ENCODE data around the gene PITHD1.
"Not testable (repeated sequence)": the region's sequence is repeated elsewhere in the genome, so short reads cannot be mapped to it uniquely, and the experiment has no call there.

Gene PITHD1

GRCh38 chr1:23756676-23757075, 21.5 kb upstream of the PITHD1 start:
- Mint-ChIP-seq H3K27me3 (ENCODE audit: low read depth) (no peaks in the 10 kb centered on the region), H3K4me3 (no peak overlapping the region), H3K9me3 (no peaks in the 10 kb centered on the region), H3K36me3 (ENCODE audit: low read depth) (peaks cover 60% of the 10 kb centered on the region), H3K27ac (no peak overlapping the region), H3K4me1 (ENCODE audit: low read depth) (peaks cover 3% of the 10 kb centered on the region)
- no peak for DNase-seq (ENCODE audit: low spot score)

- no peaks in the 10 kb centered on the region for H3K27me3 Mint-ChIP-seq (ENCODE audit: low read depth)
- DNase-seq (ENCODE audit: low spot score): no peak
- H3K36me3 Mint-ChIP-seq (ENCODE audit: low read depth): peaks cover 59% of the 10 kb centered on the region
- H3K4me1 Mint-ChIP-seq (ENCODE audit: low read depth): peaks cover 3% of the 10 kb centered on the region
- H3K27ac Mint-ChIP-seq: no peak overlapping the region
- H3K4me3 Mint-ChIP-seq: no peak overlapping the region
- H3K9me3 Mint-ChIP-seq: no peaks in the 10 kb centered on the region
Observed at GRCh38 chr1:23757812-23758211, 20.4 kb upstream of the PITHD1 start.

GRCh38 chr1:23759277-23759676, 18.9 kb upstream of the PITHD1 start:
- DNase-seq (ENCODE audit: low spot score): no peak
- Mint-ChIP-seq H3K27ac (no peak overlapping the region), H3K4me3 (no peak overlapping the region), H3K36me3 (ENCODE audit: low read depth) (peaks cover 49% of the 10 kb centered on the region), H3K9me3 (no peaks in the 10 kb centered on the region), H3K27me3 (ENCODE audit: low read depth) (no peaks in the 10 kb centered on the region), H3K4me1 (ENCODE audit: low read depth) (peaks cover 3% of the 10 kb centered on the region)

GRCh38 chr1:23763041-23763577, 15.1 kb upstream of the PITHD1 start:
- Mint-ChIP-seq H3K9me3 (no peaks in the 10 kb centered on the region), H3K4me3 (no peak overlapping the region), H3K27me3 (ENCODE audit: low read depth) (no peaks in the 10 kb centered on the region), H3K27ac (no peak overlapping the region), H3K4me1 (ENCODE audit: low read depth) (peaks cover 3% of the 10 kb centered on the region), H3K36me3 (ENCODE audit: low read depth) (peaks cover 30% of the 10 kb centered on the region)
- no peak for DNase-seq (ENCODE audit: low spot score)

GRCh38 chr1:23768733-23769132, 9.5 kb upstream of the PITHD1 start:
- H3K27me3 Mint-ChIP-seq (ENCODE audit: low read depth): no peaks in the 10 kb centered on the region
- no peak overlapping the region for H3K27ac Mint-ChIP-seq
- H3K4me1 Mint-ChIP-seq (ENCODE audit: low read depth): peaks cover 2% of the 10 kb centered on the region
- H3K9me3 Mint-ChIP-seq: no peaks in the 10 kb centered on the region
- DNase-seq (ENCODE audit: low spot score): no peak
- H3K4me3 Mint-ChIP-seq: no peak overlapping the region
- peaks cover 4% of the 10 kb centered on the region for H3K36me3 Mint-ChIP-seq (ENCODE audit: low read depth)

GRCh38 chr1:23772049-23772853, 6.0 kb upstream of the PITHD1 start:
- no peaks in the 10 kb centered on the region for H3K36me3 Mint-ChIP-seq (ENCODE audit: low read depth)
- no peaks in the 10 kb centered on the region for H3K27me3 Mint-ChIP-seq (ENCODE audit: low read depth)
- no peak overlapping the region for H3K27ac Mint-ChIP-seq
- DNase-seq (ENCODE audit: low spot score): peak; percentile 77
- no peaks in the 10 kb centered on the region for H3K9me3 Mint-ChIP-seq
- H3K4me1 Mint-ChIP-seq (ENCODE audit: low read depth): peaks cover 6% of the 10 kb centered on the region
- no peak overlapping the region for H3K4me3 Mint-ChIP-seq

GRCh38 chr1:23772854-23773242, 5.4 kb upstream of the PITHD1 start:
- DNase-seq (ENCODE audit: low spot score): no peak
- H3K27ac Mint-ChIP-seq: no peak overlapping the region
- H3K4me1 Mint-ChIP-seq (ENCODE audit: low read depth): peaks cover 6% of the 10 kb centered on the region
- H3K9me3 Mint-ChIP-seq: no peaks in the 10 kb centered on the region
- H3K27me3 Mint-ChIP-seq (ENCODE audit: low read depth): no peaks in the 10 kb centered on the region
- no peak overlapping the region for H3K4me3 Mint-ChIP-seq
- H3K36me3 Mint-ChIP-seq (ENCODE audit: low read depth): no peaks in the 10 kb centered on the region

- H3K27ac Mint-ChIP-seq: no peak overlapping the region
- H3K4me1 Mint-ChIP-seq (ENCODE audit: low read depth): peaks cover 9% of the 10 kb centered on the region
- no peaks in the 10 kb centered on the region for H3K36me3 Mint-ChIP-seq (ENCODE audit: low read depth)
- no peaks in the 10 kb centered on the region for H3K27me3 Mint-ChIP-seq (ENCODE audit: low read depth)
- no peaks in the 10 kb centered on the region for H3K9me3 Mint-ChIP-seq
- no peak for DNase-seq (ENCODE audit: low spot score)
- no peak overlapping the region for H3K4me3 Mint-ChIP-seq
Observed at GRCh38 chr1:23774174-23774880, 3.9 kb upstream of the PITHD1 start.

GRCh38 chr1:23776217-23776616, 2.0 kb upstream of the PITHD1 start:
- no peak overlapping the region for H3K27ac Mint-ChIP-seq
- no peaks in the 10 kb centered on the region for H3K27me3 Mint-ChIP-seq (ENCODE audit: low read depth)
- no peaks in the 10 kb centered on the region for H3K9me3 Mint-ChIP-seq
- no peak for DNase-seq (ENCODE audit: low spot score)
- H3K4me1 Mint-ChIP-seq (ENCODE audit: low read depth): peaks cover 18% of the 10 kb centered on the region
- H3K36me3 Mint-ChIP-seq (ENCODE audit: low read depth): peaks cover 8% of the 10 kb centered on the region
- H3K4me3 Mint-ChIP-seq: peak overlapping the region; percentile 12

GRCh38 chr1:23779826-23780371, 1.7 kb downstream of the PITHD1 start:
- H3K9me3 Mint-ChIP-seq: no peaks in the 10 kb centered on the region
- no peaks in the 10 kb centered on the region for H3K27me3 Mint-ChIP-seq (ENCODE audit: low read depth)
- peaks cover 17% of the 10 kb centered on the region for H3K36me3 Mint-ChIP-seq (ENCODE audit: low read depth)
- peak overlapping the region; percentile 80 for H3K27ac Mint-ChIP-seq
- H3K4me1 Mint-ChIP-seq (ENCODE audit: low read depth): peaks cover 14% of the 10 kb centered on the region
- DNase-seq (ENCODE audit: low spot score): no peak
- peak overlapping the region; percentile 91 for H3K4me3 Mint-ChIP-seq

- DNase-seq (ENCODE audit: low spot score); H3K9me3 Mint-ChIP-seq: not testable (repeated sequence)
- peaks cover 46% of the 10 kb centered on the region for H3K36me3 Mint-ChIP-seq (ENCODE audit: low read depth)
Observed at GRCh38 chr1:23783141-23783540, 4.9 kb downstream of the PITHD1 start.

GRCh38 chr1:23784846-23785245, 6.6 kb downstream of the PITHD1 start:
- Mint-ChIP-seq H3K27me3 (ENCODE audit: low read depth) (no peaks in the 10 kb centered on the region), H3K4me3 (no peak overlapping the region), H3K9me3 (no peaks in the 10 kb centered on the region), H3K4me1 (ENCODE audit: low read depth) (peaks cover 5% of the 10 kb centered on the region), H3K27ac (no peak overlapping the region), H3K36me3 (ENCODE audit: low read depth) (peaks cover 51% of the 10 kb centered on the region)
- no peak for DNase-seq (ENCODE audit: low spot score)

More at GRCh38 chr1:23783141-23783540, 4.9 kb downstream of the PITHD1 start:
- peaks cover 12% of the 10 kb centered on the region for H3K4me1 Mint-ChIP-seq (ENCODE audit: low read depth)
- not testable (repeated sequence) for H3K27me3 Mint-ChIP-seq (ENCODE audit: low read depth); H3K27ac Mint-ChIP-seq; H3K4me3 Mint-ChIP-seq

- DNase-seq (ENCODE audit: low spot score): no peak
- no peaks in the 10 kb centered on the region for H3K9me3 Mint-ChIP-seq
- no peak overlapping the region for H3K4me3 Mint-ChIP-seq
- H3K27me3 Mint-ChIP-seq (ENCODE audit: low read depth): no peaks in the 10 kb centered on the region
- no peak overlapping the region for H3K27ac Mint-ChIP-seq
- H3K36me3 Mint-ChIP-seq (ENCODE audit: low read depth): peaks cover 51% of the 10 kb centered on the region
- H3K4me1 Mint-ChIP-seq (ENCODE audit: low read depth): peaks cover 12% of the 10 kb centered on the region
Observed at GRCh38 chr1:23787701-23788100, 9.5 kb downstream of the PITHD1 start.

GRCh38 chr1:23788695-23789094, 10.5 kb downstream of the PITHD1 start:
- Mint-ChIP-seq H3K27me3 (ENCODE audit: low read depth) (no peaks in the 10 kb centered on the region), H3K9me3 (no peaks in the 10 kb centered on the region), H3K36me3 (ENCODE audit: low read depth) (peaks cover 52% of the 10 kb centered on the region), H3K4me3 (peak overlapping the region; percentile 36), H3K27ac (no peak overlapping the region), H3K4me1 (ENCODE audit: low read depth) (peaks cover 12% of the 10 kb centered on the region)
- DNase-seq (ENCODE audit: low spot score): no peak
